Neural cell (in vitro differentiated cells): ENCODE measurements around the gene NFU1. TPM values are rescaled to one million over a fixed set of nuclear protein-coding genes. Genes with fewer than 3 reads are reported as not detected.

Experiments used
- H2AFZ ChIP-seq: fragments of 200-600, 300-800 bp; sonication (generic), shearing (Covaris generic); 2 replicates; pipeline ENCODE4 v1.6.0; 2014; ENCODE audit warnings: low read depth, mild to moderate bottlenecking, antibody characterized with exemption, low read length, moderate library complexity
- H3F3A ChIP-seq: fragments of 200-600 bp; shearing (Covaris generic); 2 replicates; pipeline ENCODE4 v1.6.1; 2016; ENCODE audit warnings: mild to moderate bottlenecking, moderate library complexity, mixed read lengths, antibody characterized with exemption, low read length; ENCODE audit not compliant: insufficient read depth, poor library complexity, severe bottlenecking
- H3K27ac ChIP-seq: fragments of 200-600, 300-800 bp; sonication (generic), shearing (Covaris generic); 2 replicates; pipeline ENCODE4 v1.5.1; 2014; ENCODE audit warnings: mild to moderate bottlenecking, low read length, moderate library complexity
- H3K27me3 ChIP-seq: fragments of 300-800, 200-600 bp; sonication (generic), shearing (Covaris generic); 2 replicates; pipeline ENCODE4 v1.6.0; 2014; ENCODE audit warnings: mild to moderate bottlenecking, low read depth, low read length, moderate library complexity; ENCODE audit not compliant: insufficient read depth
- H3K36me3 ChIP-seq: fragments of 300-800, 200-600 bp; sonication (generic), shearing (Covaris generic); 2 replicates; pipeline ENCODE4 v1.5.1; 2014; ENCODE audit warnings: mild to moderate bottlenecking, antibody characterized with exemption, low read length, moderate library complexity; ENCODE audit not compliant: insufficient read depth
- H3K4me2 ChIP-seq: fragments of 300-800, 200-600 bp; sonication (generic), shearing (Covaris generic); 2 replicates; pipeline ENCODE4 v1.6.0; 2014; ENCODE audit warnings: mild to moderate bottlenecking, low read length
- H3K4me3 ChIP-seq: fragments of 300-800, 200-600 bp; sonication (generic), shearing (Covaris generic); 2 replicates; pipeline ENCODE4 v1.5.1; 2014; ENCODE audit warnings: mild to moderate bottlenecking, low read length, moderate library complexity
- H3K79me2 ChIP-seq: fragments of 200-600 bp; shearing (Covaris generic); replicated peaks from 2 replicates; pipeline ENCODE4 v1.6.0; 2014; ENCODE audit warnings: mild to moderate bottlenecking, low read length, moderate library complexity; ENCODE audit not compliant: insufficient read depth
- H3K9ac ChIP-seq: fragments of 300-800, 200-600 bp; sonication (generic), shearing (Covaris generic); 2 replicates; pipeline ENCODE4 v1.6.1; 2016; ENCODE audit warnings: mild to moderate bottlenecking, low read length, mixed read lengths
- H3K9me2 ChIP-seq: fragments of 200-600 bp; shearing (Covaris generic); 2 replicates; pipeline ENCODE4 v1.6.1; 2016; ENCODE audit warnings: mild to moderate bottlenecking, low read length, mixed read lengths; ENCODE audit not compliant: insufficient read depth
- H3K9me3 ChIP-seq: fragments of 200-600, 300-800 bp; sonication (generic), shearing (Covaris generic); 2 replicates; pipeline ENCODE4 v1.6.1; 2016; ENCODE audit warnings: mild to moderate bottlenecking, mixed run types, low read length, moderate library complexity, mixed read lengths
- H4K20me1 ChIP-seq: fragments of 200-600 bp; shearing (Covaris generic); 2 replicates; pipeline ENCODE4 v1.6.1; 2016; ENCODE audit warnings: mild to moderate bottlenecking, mixed run types; ENCODE audit not compliant: insufficient read depth
- EP300 ChIP-seq: fragments of 450-650 bp; conservative IDR thresholded peaks from 2 replicates; pipeline ENCODE4 v1.6.1; 2014; ENCODE audit warnings: antibody characterized with exemption, mild to moderate bottlenecking, moderate library complexity; ENCODE audit not compliant: poor library complexity, severe bottlenecking
- EZH2 ChIP-seq: fragments of 200-600, 300-800 bp; shearing (Covaris generic), sonication (generic); IDR thresholded peaks from 2 replicates; pipeline ENCODE4 v1.6.1; 2014; ENCODE audit warnings: antibody characterized with exemption, low read length, borderline replicate concordance, mild to moderate bottlenecking; ENCODE audit not compliant: insufficient read depth, poor library complexity, severe bottlenecking
- MXI1 ChIP-seq: fragments of 450-650 bp; conservative IDR thresholded peaks from 2 replicates; pipeline ENCODE4 v1.6.1; 2014; ENCODE audit warnings: antibody characterized with exemption, mild to moderate bottlenecking; ENCODE audit not compliant: poor library complexity, severe bottlenecking
- POLR2AphosphoS5 ChIP-seq: IDR thresholded peaks from 2 replicates; pipeline ENCODE4 v1.6.1; 2012
- RAD21 ChIP-seq: fragments of 450-650 bp; conservative IDR thresholded peaks from 2 replicates; pipeline ENCODE4 v1.6.1; 2014; ENCODE audit warnings: antibody characterized with exemption, mild to moderate bottlenecking, moderate library complexity
- SMC3 ChIP-seq: fragments of 450-650 bp; conservative IDR thresholded peaks from 2 replicates; pipeline ENCODE4 v1.6.1; 2014; ENCODE audit warnings: antibody characterized with exemption, mild to moderate bottlenecking, moderate library complexity; ENCODE audit not compliant: poor library complexity
- TAF1 ChIP-seq: IDR thresholded peaks from 2 replicates; pipeline ENCODE4 v1.6.1; 2012; ENCODE audit warnings: low read depth
- polyA plus RNA-seq: library from polyadenylated mRNA; depleted of rRNA; stranded (reverse); fragments of >200 nt; gene quantifications from 2 replicates; pipeline ENCODE4 v1.2.3, GENCODE V29; 2014
- TF ChIP-seq, protein P1 (sequence below): fragments of 450-650 bp; IDR thresholded peaks from 2 replicates; pipeline ENCODE4 v1.5.1; 2014; ENCODE audit warnings: antibody characterized with exemption, mild to moderate bottlenecking, moderate library complexity; ENCODE audit not compliant: poor library complexity, severe bottlenecking
- TF ChIP-seq, protein P2 (sequence below): IDR thresholded peaks from 2 replicates; pipeline ENCODE4 v1.6.1; 2012; ENCODE audit warnings: borderline replicate concordance

NFU1 gene
- polyA plus RNA-seq, 1 donor from 2014 or later, result 116 TPM

DNA sequence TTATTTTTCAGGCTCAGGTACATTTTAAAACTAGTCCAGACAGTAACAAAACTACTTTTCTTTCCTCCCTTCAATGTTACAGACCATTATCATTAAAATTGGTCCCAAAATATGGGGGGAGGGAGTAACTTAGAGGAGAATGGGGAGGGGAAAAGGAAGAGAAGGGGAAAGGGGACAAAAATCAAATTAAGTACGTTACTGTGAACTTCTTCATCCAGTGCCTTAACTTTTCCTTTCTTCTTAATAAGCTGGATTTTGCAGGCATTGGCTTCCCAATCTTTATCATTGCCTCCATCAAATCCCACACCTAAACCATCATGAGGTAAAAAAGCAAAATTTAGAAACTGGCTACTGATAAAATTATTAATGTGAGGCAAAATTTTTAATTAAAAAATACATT, 67.4 kb downstream of the NFU1 start:
- H3K9me3 ChIP-seq, result no peaks in the 10 kb centered on the region
- H3K4me3 ChIP-seq, result no peak overlapping the region
- no peak overlapping the region for H2AFZ ChIP-seq
- H3K9me2 ChIP-seq, result no peaks in the 10 kb centered on the region
- TF ChIP-seq, protein P1, sequence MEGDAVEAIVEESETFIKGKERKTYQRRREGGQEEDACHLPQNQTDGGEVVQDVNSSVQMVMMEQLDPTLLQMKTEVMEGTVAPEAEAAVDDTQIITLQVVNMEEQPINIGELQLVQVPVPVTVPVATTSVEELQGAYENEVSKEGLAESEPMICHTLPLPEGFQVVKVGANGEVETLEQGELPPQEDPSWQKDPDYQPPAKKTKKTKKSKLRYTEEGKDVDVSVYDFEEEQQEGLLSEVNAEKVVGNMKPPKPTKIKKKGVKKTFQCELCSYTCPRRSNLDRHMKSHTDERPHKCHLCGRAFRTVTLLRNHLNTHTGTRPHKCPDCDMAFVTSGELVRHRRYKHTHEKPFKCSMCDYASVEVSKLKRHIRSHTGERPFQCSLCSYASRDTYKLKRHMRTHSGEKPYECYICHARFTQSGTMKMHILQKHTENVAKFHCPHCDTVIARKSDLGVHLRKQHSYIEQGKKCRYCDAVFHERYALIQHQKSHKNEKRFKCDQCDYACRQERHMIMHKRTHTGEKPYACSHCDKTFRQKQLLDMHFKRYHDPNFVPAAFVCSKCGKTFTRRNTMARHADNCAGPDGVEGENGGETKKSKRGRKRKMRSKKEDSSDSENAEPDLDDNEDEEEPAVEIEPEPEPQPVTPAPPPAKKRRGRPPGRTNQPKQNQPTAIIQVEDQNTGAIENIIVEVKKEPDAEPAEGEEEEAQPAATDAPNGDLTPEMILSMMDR, result no peak
- no peaks in the 10 kb centered on the region for H3K36me3 ChIP-seq
- H4K20me1 ChIP-seq, result no peaks in the 10 kb centered on the region
- H3K27me3 ChIP-seq, result no peaks in the 10 kb centered on the region
- no peak overlapping the region for H3K4me2 ChIP-seq
- no peak overlapping the region for H3K9ac ChIP-seq
- H3K27ac ChIP-seq, result no peak overlapping the region
- H3F3A ChIP-seq, result no peaks in the 10 kb centered on the region
- H3K79me2 ChIP-seq, result peaks cover 4% of the 10 kb centered on the region

DNA sequence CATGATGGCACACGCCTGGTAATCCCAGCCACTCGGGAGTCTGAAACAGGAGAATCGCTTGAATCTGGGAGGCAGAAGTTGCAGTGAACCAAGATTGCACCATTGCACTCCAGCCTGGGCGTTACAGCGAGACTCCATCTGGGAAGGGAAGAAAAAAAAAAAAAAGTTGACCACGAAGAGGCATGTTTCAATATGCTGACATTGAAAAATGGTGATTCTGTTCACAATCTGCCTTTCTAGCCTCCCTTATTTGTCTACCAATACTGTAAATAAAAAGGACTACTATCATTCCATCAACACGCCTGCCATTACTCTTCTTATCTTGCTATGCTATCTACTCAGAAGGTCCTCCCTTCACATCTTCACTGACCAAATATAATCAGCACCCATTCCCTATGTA, 68.6 kb downstream of the NFU1 start:
- no peak overlapping the region for H3K9ac ChIP-seq
- no peak for TF ChIP-seq MXI1
- no peak for TF ChIP-seq SMC3
- TF ChIP-seq EP300, result no peak
- TF ChIP-seq TAF1, result no peak
- TF ChIP-seq, protein P1, result no peak
- no peaks in the 10 kb centered on the region for H3K9me2 ChIP-seq
- no peaks in the 10 kb centered on the region for H3K27me3 ChIP-seq
- no peaks in the 10 kb centered on the region for H3K36me3 ChIP-seq
- H3K4me3 ChIP-seq, result no peak overlapping the region
- H3K4me2 ChIP-seq, result no peak overlapping the region
- no peaks in the 10 kb centered on the region for H3F3A ChIP-seq
- H3K79me2 ChIP-seq, result no peaks in the 10 kb centered on the region
- H4K20me1 ChIP-seq, result no peaks in the 10 kb centered on the region
- no peaks in the 10 kb centered on the region for H3K9me3 ChIP-seq
- no peak overlapping the region for H3K27ac ChIP-seq
- H2AFZ ChIP-seq, result no peak overlapping the region

DNA sequence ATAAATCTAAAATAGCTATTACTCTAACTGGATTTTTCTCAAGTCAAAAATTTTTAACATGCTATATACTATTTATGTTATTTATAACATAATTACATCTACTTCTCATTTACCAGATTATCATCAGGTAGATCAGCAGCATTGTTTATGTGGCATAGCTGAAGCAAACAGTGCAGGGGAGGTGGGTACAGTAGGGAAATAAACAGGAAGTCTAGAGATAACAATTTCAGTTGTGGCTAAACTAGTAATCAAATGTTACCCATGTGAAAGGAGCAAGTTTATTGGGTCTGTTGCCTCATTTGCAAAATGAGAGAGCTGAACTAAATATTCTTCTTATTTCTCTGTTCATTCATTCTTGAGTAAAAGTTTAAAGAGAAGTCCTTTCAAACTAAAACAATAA, 77.9 kb downstream of the NFU1 start:
- no peaks in the 10 kb centered on the region for H3K36me3 ChIP-seq
- H3K9ac ChIP-seq, result no peak overlapping the region
- no peak overlapping the region for H3K4me2 ChIP-seq

More for the DNA sequence above, 77.9 kb downstream of the NFU1 start:
- Histone ChIP-seq H3K79me2 (no peaks in the 10 kb centered on the region), H3K9me2 (no peaks in the 10 kb centered on the region), H3K27ac (no peak overlapping the region), H4K20me1 (no peaks in the 10 kb centered on the region), H3F3A (no peaks in the 10 kb centered on the region), H2AFZ (no peak overlapping the region), H3K9me3 (no peaks in the 10 kb centered on the region), H3K4me3 (no peak overlapping the region), H3K27me3 (no peaks in the 10 kb centered on the region)
- TF ChIP-seq EZH2, result no peak
- no peak for TF ChIP-seq RAD21
- TF ChIP-seq POLR2AphosphoS5, result no peak
- no peak for TF ChIP-seq EP300
- TF ChIP-seq, protein P2, sequence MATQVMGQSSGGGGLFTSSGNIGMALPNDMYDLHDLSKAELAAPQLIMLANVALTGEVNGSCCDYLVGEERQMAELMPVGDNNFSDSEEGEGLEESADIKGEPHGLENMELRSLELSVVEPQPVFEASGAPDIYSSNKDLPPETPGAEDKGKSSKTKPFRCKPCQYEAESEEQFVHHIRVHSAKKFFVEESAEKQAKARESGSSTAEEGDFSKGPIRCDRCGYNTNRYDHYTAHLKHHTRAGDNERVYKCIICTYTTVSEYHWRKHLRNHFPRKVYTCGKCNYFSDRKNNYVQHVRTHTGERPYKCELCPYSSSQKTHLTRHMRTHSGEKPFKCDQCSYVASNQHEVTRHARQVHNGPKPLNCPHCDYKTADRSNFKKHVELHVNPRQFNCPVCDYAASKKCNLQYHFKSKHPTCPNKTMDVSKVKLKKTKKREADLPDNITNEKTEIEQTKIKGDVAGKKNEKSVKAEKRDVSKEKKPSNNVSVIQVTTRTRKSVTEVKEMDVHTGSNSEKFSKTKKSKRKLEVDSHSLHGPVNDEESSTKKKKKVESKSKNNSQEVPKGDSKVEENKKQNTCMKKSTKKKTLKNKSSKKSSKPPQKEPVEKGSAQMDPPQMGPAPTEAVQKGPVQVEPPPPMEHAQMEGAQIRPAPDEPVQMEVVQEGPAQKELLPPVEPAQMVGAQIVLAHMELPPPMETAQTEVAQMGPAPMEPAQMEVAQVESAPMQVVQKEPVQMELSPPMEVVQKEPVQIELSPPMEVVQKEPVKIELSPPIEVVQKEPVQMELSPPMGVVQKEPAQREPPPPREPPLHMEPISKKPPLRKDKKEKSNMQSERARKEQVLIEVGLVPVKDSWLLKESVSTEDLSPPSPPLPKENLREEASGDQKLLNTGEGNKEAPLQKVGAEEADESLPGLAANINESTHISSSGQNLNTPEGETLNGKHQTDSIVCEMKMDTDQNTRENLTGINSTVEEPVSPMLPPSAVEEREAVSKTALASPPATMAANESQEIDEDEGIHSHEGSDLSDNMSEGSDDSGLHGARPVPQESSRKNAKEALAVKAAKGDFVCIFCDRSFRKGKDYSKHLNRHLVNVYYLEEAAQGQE, result no peak
- TF ChIP-seq, protein P1, result no peak
- TF ChIP-seq MXI1, result no peak
- TF ChIP-seq SMC3, result no peak
- TF ChIP-seq TAF1, result no peak
